Body of pancreas (tissue), 4 donors: Measurements from ENCODE around the gene FXYD2. TPM values are rescaled to one million over a fixed set of nuclear protein-coding genes. Genes with fewer than 3 reads are reported as not detected.

Source experiments
- ATAC-seq: fragments of 150-250 bp; one replicate; pipeline ENCODE4 v1.9.1; 2016
- DNase-seq, 4 donors: peaks; one replicate each; pipeline ENCODE4 v3.0.0-alpha.2; 2019
- H3K27ac ChIP-seq, 4 donors: fragments of 200-600 bp; sonication (generic); 1 replicate in 3 of 4; 2 replicates in 1 of 4; pipeline versions ENCODE4 v1.5.1 to v1.6.1; 2016 to 2019; ENCODE audit warnings: mild to moderate bottlenecking in 1 of 4, mixed read lengths in 1 of 4, moderate library complexity in 1 of 4
- H3K27me3 ChIP-seq, 2 donors: fragments of 200-600 bp; sonication (generic); one replicate each; pipeline ENCODE4 v1.6.0; 2016; ENCODE audit warnings: mild to moderate bottlenecking in 1 of 2
- H3K36me3 ChIP-seq, 2 donors: fragments of 200-600 bp; sonication (generic); replicated peaks in 1 of 2; 2 replicates each; pipeline ENCODE4 v1.5.1; 2016; ENCODE audit warnings: low read depth in 2 of 2; ENCODE audit not compliant: insufficient read depth in 1 of 2
- H3K4me1 ChIP-seq: fragments of 200-600 bp; sonication (generic); one replicate; pipeline ENCODE4 v1.6.0; 2016
- H3K4me3 ChIP-seq, 2 donors: fragments of 200-600 bp; sonication (generic); 1 replicate in 1 of 2; 2 replicates in 1 of 2; pipeline ENCODE4 v1.5.1; 2016 to 2019
- H3K9me3 ChIP-seq, 3 donors: fragments of 200-600 bp; sonication (generic); 1 replicate in 2 of 3; 2 replicates in 1 of 3; pipeline ENCODE4 v1.5.1; 2016
- CTCF ChIP-seq, 7 experiments: fragments of 450-650 bp in 4 of 7; fragments of 200-600 bp in 3 of 7; sonication (generic) in 3 of 7; IDR thresholded peaks; one replicate each; pipeline ENCODE4 v1.5.1; 2016 to 2019; ENCODE audit warnings: antibody characterized with exemption in 7 of 7
- POLR2A ChIP-seq, 3 donors: fragments of 450-650 bp; IDR thresholded peaks; one replicate each; pipeline ENCODE4 v1.6.1; 2016; ENCODE audit warnings: antibody characterized with exemption in 3 of 3, mild to moderate bottlenecking in 2 of 3
- WGBS, 2 donors: methylation state at CpG; one replicate each; pipeline ENCODE4 v1.1.5; 2017; 5-methylcytosine and 5-hydroxymethylcytosine counted together
- intact Hi-C: fragments of 100-400 bp; cut with DNase I; formaldehyde crosslinking; loops from one replicate; pipeline ENCODE4 v1.15.1; 2023
- total RNA-seq, 2 donors: library from RNA; depleted of rRNA; stranded (reverse); fragments of >200 nt; gene quantifications; one replicate each; pipeline ENCODE4 v1.1.0, GENCODE V29; 2016

Gene FXYD2
- total RNA-seq, 2 donors from 2014 or later = 290 to 396 TPM

- WGBS, 2 donors = 81 to 83% methylated on average over 26 of the region's 26 CpGs
- TF ChIP-seq POLR2A (IDR thresholded peaks at IDR 0.05) = no peak
- no peak for TF ChIP-seq CTCF (IDR thresholded peaks at IDR 0.05)
- H3K27ac ChIP-seq = no peak overlapping the region
- no peak for ATAC-seq
- H3K9me3 ChIP-seq = no peaks in the 10 kb centered on the region
- H3K4me1 ChIP-seq = no peaks in the 10 kb centered on the region
- intact Hi-C loops = no loop called here
- H3K4me3 ChIP-seq = no peak overlapping the region
- no peaks in the 10 kb centered on the region for H3K27me3 ChIP-seq
- no peaks in the 10 kb centered on the region for H3K36me3 ChIP-seq
- DNase-seq = no peak
These were observed 44.1 kb downstream of the FXYD2 start for GRCh38 chr11:117780456-117780855.

- ATAC-seq (no peak), DNase-seq (no peak)
- Histone ChIP-seq H3K9me3 (no peaks in the 10 kb centered on the region), H3K4me1 (no peaks in the 10 kb centered on the region), H3K4me3 (no peak overlapping the region), H3K27ac (no peak overlapping the region), H3K27me3 (no peaks in the 10 kb centered on the region), H3K36me3 (no peaks in the 10 kb centered on the region)
- TF ChIP-seq POLR2A (IDR thresholded peaks at IDR 0.05) = no peak
- TF ChIP-seq CTCF (IDR thresholded peaks at IDR 0.05) = no peak
- WGBS, 2 donors = 67 to 70% methylated on average over 3 of the region's 3 CpGs
- intact Hi-C loops = no loop called here
These were observed 50.0 kb downstream of the FXYD2 start for GRCh38 chr11:117774553-117774952.

GRCh38 chr11:117772360-117772759, 52.2 kb downstream of the FXYD2 start:
- Histone ChIP-seq H3K27me3 (no peaks in the 10 kb centered on the region), H3K4me3 (no peak overlapping the region), H3K27ac (no peak overlapping the region), H3K9me3 (no peaks in the 10 kb centered on the region), H3K4me1 (no peaks in the 10 kb centered on the region), H3K36me3 (no peaks in the 10 kb centered on the region)
- ATAC-seq = no peak
- intact Hi-C loops = no loop called here
- DNase-seq = no peak
- WGBS, 2 donors = 84 to 90% methylated on average over 6 of the region's 6 CpGs
- TF ChIP-seq POLR2A (IDR thresholded peaks at IDR 0.05) (no peak), CTCF (IDR thresholded peaks at IDR 0.05) (no peak)

- intact Hi-C loops = no loop called here
- DNase-seq (no peak), ATAC-seq (no peak)
- no peaks in the 10 kb centered on the region for H3K27me3 ChIP-seq
- TF ChIP-seq CTCF (IDR thresholded peaks at IDR 0.05) (no peak), POLR2A (IDR thresholded peaks at IDR 0.05) (no peak)
- no peak overlapping the region for H3K27ac ChIP-seq
- no peak overlapping the region for H3K4me3 ChIP-seq
- no peaks in the 10 kb centered on the region for H3K36me3 ChIP-seq
- no peaks in the 10 kb centered on the region for H3K4me1 ChIP-seq
- WGBS, 2 donors = 79 to 93% methylated on average over 7 of the region's 7 CpGs
- H3K9me3 ChIP-seq = no peaks in the 10 kb centered on the region
These were observed 52.7 kb downstream of the FXYD2 start for GRCh38 chr11:117771841-117772240.

- Histone ChIP-seq H3K9me3 (no peaks in the 10 kb centered on the region), H3K36me3 (no peaks in the 10 kb centered on the region), H3K4me1 (no peaks in the 10 kb centered on the region), H3K4me3 (no peak overlapping the region), H3K27me3 (no peaks in the 10 kb centered on the region), H3K27ac (no peak overlapping the region)
- 65 to 80% methylated on average over 6 of the region's 6 CpGs for WGBS, 2 donors
- intact Hi-C loops = no loop called here
- no peak for ATAC-seq
- TF ChIP-seq CTCF (IDR thresholded peaks at IDR 0.05) (no peak), POLR2A (IDR thresholded peaks at IDR 0.05) (no peak)
- DNase-seq = no peak
These were observed 53.3 kb downstream of the FXYD2 start for GRCh38 chr11:117771197-117771596.
